ENCODE results near the gene NHS.

Gene NHS

GRCh38 chrX:17623750-17624149 lies 248.8 kb downstream of the NHS start:
- DNase-seq (ENCODE audit: low spot score) = no peak

GRCh38 chrX:17627026-17627425 lies 252.0 kb downstream of the NHS start:
- DNase-seq (ENCODE audit: low spot score) = no peak

GRCh38 chrX:17628976-17629375 lies 254.0 kb downstream of the NHS start:
- no peak for DNase-seq (ENCODE audit: low spot score)

- no peak for DNase-seq (ENCODE audit: low spot score)
Observed at GRCh38 chrX:17629519-17629918, 254.5 kb downstream of the NHS start.

GRCh38 chrX:17631647-17632046 lies 256.6 kb downstream of the NHS start:
- DNase-seq (ENCODE audit: low spot score) = no peak

GRCh38 chrX:17632942-17633341 lies 257.9 kb downstream of the NHS start:
- DNase-seq (ENCODE audit: low spot score) = no peak

GRCh38 chrX:17633546-17633945 lies 258.5 kb downstream of the NHS start:
- DNase-seq (ENCODE audit: low spot score) = no peak

GRCh38 chrX:17634542-17635207 lies 259.7 kb downstream of the NHS start:
- no peak for DNase-seq (ENCODE audit: low spot score)

- no peak for DNase-seq (ENCODE audit: low spot score)
Observed at GRCh38 chrX:17635231-17635630, 260.2 kb downstream of the NHS start.

GRCh38 chrX:17637235-17637634 lies 262.2 kb downstream of the NHS start:
- no peak for DNase-seq (ENCODE audit: low spot score)

- DNase-seq (ENCODE audit: low spot score) = no peak
Observed at GRCh38 chrX:17638731-17639130, 263.7 kb downstream of the NHS start.

- DNase-seq (ENCODE audit: low spot score) = no peak
Observed at GRCh38 chrX:17642891-17643290, 267.9 kb downstream of the NHS start.

GRCh38 chrX:17643528-17643927 lies 268.5 kb downstream of the NHS start:
- DNase-seq (ENCODE audit: low spot score) = no peak

GRCh38 chrX:17644001-17644400 lies 269.0 kb downstream of the NHS start:
- no peak for DNase-seq (ENCODE audit: low spot score)

- no peak for DNase-seq (ENCODE audit: low spot score)
Observed at GRCh38 chrX:17654116-17654515, 279.1 kb downstream of the NHS start.

GRCh38 chrX:17655211-17656034 lies 280.4 kb downstream of the NHS start:
- no peak for DNase-seq (ENCODE audit: low spot score)

GRCh38 chrX:17656035-17656418 lies 281.0 kb downstream of the NHS start:
- DNase-seq (ENCODE audit: low spot score) = no peak

GRCh38 chrX:17656556-17656955 lies 281.6 kb downstream of the NHS start:
- no peak for DNase-seq (ENCODE audit: low spot score)

GRCh38 chrX:17662391-17662790 lies 287.4 kb downstream of the NHS start:
- DNase-seq (ENCODE audit: low spot score) = no peak

GRCh38 chrX:17668929-17669328 lies 293.9 kb downstream of the NHS start:
- no peak for DNase-seq (ENCODE audit: low spot score)

- peak; percentile 10 for DNase-seq (ENCODE audit: low spot score)
Observed at GRCh38 chrX:17669458-17669857, 294.5 kb downstream of the NHS start.

GRCh38 chrX:17669891-17670290 lies 294.9 kb downstream of the NHS start:
- DNase-seq (ENCODE audit: low spot score) = no peak

GRCh38 chrX:17670874-17671273 lies 295.9 kb downstream of the NHS start:
- no peak for DNase-seq (ENCODE audit: low spot score)

- DNase-seq (ENCODE audit: low spot score) = no peak
Observed at GRCh38 chrX:17674601-17675000, 299.6 kb downstream of the NHS start.
